ENCODE measurements around the gene MEFV.
"Not testable (repeated sequence)": the region's sequence is repeated elsewhere in the genome, so short reads cannot be mapped to it uniquely, and the experiment has no call there.

The MEFV gene

DNA sequence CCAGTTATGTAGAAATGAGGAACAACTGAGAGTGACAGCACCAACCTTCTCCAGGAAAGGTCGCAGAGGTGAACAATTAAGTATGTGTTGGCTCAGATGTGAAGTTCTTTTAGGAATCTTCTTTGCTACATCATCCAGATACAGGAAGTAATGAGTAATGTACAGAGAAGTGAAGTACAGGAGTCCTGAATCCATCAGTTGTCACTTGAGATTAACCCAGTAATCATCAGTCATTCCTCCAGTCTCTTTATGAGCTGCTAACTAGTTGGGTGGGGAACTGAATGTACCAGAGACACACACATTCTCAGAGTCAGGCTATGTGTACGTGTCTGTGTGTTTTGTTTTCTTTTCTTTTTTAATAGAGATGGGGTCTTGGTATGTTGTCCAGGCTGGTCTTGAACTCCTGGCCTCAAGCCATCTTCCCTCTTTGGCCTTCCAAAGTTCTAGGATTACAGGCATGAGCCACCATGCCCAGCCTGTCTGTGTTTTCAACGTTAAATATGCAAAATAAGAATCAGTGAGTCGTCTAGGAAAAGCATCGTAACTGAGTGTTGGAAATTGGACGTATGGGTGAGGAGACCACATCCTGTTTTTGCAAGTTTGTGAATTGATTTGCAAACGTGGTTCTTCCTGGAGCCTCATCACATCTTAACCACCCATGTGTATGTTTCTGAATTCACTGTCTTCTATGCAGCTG lies 41.4 kb downstream of the MEFV start:
- DNase-seq (ENCODE audit: low read depth) = no peak

DNA sequence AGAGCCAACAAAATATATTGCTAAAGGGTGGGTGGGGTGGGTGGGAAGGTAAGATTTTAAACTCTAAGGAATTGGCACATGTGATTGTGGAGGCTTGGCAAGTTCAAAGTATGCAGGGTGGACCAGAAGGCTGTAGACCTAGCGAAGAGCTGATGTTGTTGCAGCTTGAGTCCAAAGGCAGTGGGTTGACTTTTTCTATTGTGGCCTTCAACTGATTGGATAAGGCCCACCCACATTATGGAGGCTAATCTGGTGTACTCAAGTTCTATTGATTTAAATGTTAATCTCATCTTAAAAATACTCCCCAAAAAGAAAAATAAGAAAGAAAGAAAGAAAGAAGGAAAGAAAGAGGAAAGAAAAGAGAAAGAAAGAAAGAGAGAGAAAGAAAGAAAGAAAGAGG lies 43.9 kb downstream of the MEFV start:
- no peak for DNase-seq (ENCODE audit: low read depth)
- Histone ChIP-seq H3K27me3 (replicated peaks; ENCODE audit: control insufficient read depth, insufficient read depth, low read length) (no peaks in the 10 kb centered on the region), H3K4me1 (ENCODE audit: control insufficient read depth, insufficient read depth, low read length) (no peaks in the 10 kb centered on the region), H3K9ac (ENCODE audit: low read length) (no peak overlapping the region), H3K4me3 (ENCODE audit: low read length) (no peak overlapping the region), H3K9me3 (ENCODE audit: control insufficient read depth, low read length) (peaks cover under 1% of the 10 kb centered on the region), H3K36me3 (ENCODE audit: control insufficient read depth, insufficient read depth, low read length, severe bottlenecking) (no peaks in the 10 kb centered on the region)

More for the DNA sequence above, 41.4 kb downstream of the MEFV start:
- H3K9ac ChIP-seq (ENCODE audit: low read length) = no peak overlapping the region
- H3K4me3 ChIP-seq (ENCODE audit: low read length) = no peak overlapping the region
- no peaks in the 10 kb centered on the region for H3K4me1 ChIP-seq (ENCODE audit: control insufficient read depth, insufficient read depth, low read length)
- H3K36me3 ChIP-seq (ENCODE audit: control insufficient read depth, insufficient read depth, low read length, severe bottlenecking) = no peaks in the 10 kb centered on the region
- H3K9me3 ChIP-seq (ENCODE audit: control insufficient read depth, low read length) = peaks cover 4% of the 10 kb centered on the region
- no peaks in the 10 kb centered on the region for H3K27me3 ChIP-seq (replicated peaks; ENCODE audit: control insufficient read depth, insufficient read depth, low read length)

DNA sequence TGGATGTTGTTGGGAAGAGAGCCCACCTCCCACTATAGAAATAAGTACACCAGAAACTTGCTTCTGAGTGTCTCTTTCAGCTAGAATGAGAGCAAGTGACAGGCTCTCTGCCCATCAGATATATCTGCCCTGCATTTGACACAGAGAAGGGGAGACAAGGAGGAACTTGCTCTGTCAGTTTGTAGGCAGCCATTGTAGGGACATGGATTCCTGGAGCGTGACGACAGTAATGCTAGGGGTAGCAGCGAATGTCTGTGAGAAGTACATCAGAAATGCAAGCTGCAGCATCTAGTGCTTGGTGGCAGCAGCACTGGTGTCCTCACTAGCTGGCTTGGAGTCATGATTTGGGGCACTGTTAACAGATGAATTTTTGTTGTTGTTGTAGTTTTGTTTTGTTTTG lies 44.4 kb downstream of the MEFV start:
- DNase-seq (ENCODE audit: low read depth) = no peak
- no peak overlapping the region for H3K4me3 ChIP-seq (ENCODE audit: low read length)
- no peaks in the 10 kb centered on the region for H3K36me3 ChIP-seq (ENCODE audit: control insufficient read depth, insufficient read depth, low read length, severe bottlenecking)
- no peak overlapping the region for H3K9ac ChIP-seq (ENCODE audit: low read length)
- no peaks in the 10 kb centered on the region for H3K27me3 ChIP-seq (replicated peaks; ENCODE audit: control insufficient read depth, insufficient read depth, low read length)
- H3K9me3 ChIP-seq (ENCODE audit: control insufficient read depth, low read length) = no peaks in the 10 kb centered on the region
- no peaks in the 10 kb centered on the region for H3K4me1 ChIP-seq (ENCODE audit: control insufficient read depth, insufficient read depth, low read length)

DNA sequence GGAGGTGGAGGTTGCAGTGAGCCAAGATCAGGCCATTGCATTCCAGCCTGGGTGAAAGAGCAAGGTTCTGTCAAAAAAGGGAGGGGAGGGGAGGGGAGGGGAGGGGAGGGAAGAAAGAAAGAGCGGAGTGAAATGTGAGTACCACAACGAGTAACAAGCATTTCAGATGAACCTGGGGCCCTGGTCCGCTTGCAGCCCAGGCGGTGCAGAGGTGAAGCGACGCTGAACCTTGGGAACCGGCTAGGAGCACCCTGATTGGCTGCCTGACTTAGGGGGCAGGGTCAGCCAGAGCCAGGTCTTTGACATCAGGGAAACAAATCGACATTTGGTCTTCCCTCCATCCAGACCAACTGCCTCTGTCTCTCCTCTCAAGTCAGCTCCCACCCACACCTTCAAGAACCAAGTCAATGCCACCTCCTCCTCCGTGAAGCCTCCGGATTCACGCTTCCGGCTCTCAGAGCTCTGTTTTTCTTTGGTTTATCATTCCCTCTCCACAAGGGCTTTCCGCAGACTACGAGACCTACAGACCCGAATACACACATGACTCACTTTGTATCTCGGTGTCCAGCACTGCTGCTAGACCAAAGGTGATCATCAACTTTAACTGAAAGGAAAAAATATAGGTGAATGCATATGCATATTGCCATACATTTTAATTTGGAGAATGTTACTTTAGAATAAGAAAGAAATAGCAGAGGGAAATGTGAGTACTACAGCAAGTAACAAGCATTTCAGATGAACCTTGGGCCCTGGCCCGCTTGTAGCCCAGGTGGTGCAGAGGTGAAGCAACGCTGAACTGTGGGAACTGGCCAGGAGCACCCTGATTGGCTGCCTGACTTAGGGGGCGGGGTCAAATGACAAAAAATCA lies 49.1 kb downstream of the MEFV start:
- peaks cover 10% of the 10 kb centered on the region for H3K9me3 ChIP-seq (ENCODE audit: control insufficient read depth, low read length)
- no peaks in the 10 kb centered on the region for H3K27me3 ChIP-seq (replicated peaks; ENCODE audit: control insufficient read depth, insufficient read depth, low read length)
- H3K9ac ChIP-seq (ENCODE audit: low read length) = no peak overlapping the region
- no peaks in the 10 kb centered on the region for H3K36me3 ChIP-seq (ENCODE audit: control insufficient read depth, insufficient read depth, low read length, severe bottlenecking)
- DNase-seq (ENCODE audit: low read depth) = no peak
- no peak overlapping the region for H3K4me3 ChIP-seq (ENCODE audit: low read length)
- H3K4me1 ChIP-seq (ENCODE audit: control insufficient read depth, insufficient read depth, low read length) = no peaks in the 10 kb centered on the region

DNA sequence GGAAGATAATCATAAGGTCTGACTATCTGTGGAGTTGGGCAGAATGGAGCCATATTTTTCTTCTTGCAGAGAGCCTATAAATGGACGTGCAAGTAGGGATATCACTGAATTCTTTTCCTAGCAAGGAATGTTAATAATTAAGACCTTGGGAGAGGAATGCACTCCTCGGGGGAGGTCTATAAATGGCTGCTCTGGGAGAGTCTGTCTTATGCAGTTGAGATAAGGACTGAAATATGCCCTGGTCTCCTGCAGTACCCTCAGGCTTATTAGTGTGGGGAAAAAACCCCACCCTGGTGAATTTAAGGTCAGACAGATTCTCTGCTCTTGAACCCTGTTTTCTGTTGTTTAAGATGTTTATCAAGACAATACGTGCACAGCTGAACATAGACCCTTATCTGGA lies 50.5 kb downstream of the MEFV start:
- not testable (repeated sequence) for H3K4me3 ChIP-seq (ENCODE audit: low read length); H3K9ac ChIP-seq (ENCODE audit: low read length); H3K36me3 ChIP-seq (ENCODE audit: control insufficient read depth, insufficient read depth, low read length, severe bottlenecking); DNase-seq (ENCODE audit: low read depth); H3K4me1 ChIP-seq (ENCODE audit: control insufficient read depth, insufficient read depth, low read length); H3K27me3 ChIP-seq (replicated peaks; ENCODE audit: control insufficient read depth, insufficient read depth, low read length)
- peaks cover 12% of the 10 kb centered on the region for H3K9me3 ChIP-seq (ENCODE audit: control insufficient read depth, low read length)

DNA sequence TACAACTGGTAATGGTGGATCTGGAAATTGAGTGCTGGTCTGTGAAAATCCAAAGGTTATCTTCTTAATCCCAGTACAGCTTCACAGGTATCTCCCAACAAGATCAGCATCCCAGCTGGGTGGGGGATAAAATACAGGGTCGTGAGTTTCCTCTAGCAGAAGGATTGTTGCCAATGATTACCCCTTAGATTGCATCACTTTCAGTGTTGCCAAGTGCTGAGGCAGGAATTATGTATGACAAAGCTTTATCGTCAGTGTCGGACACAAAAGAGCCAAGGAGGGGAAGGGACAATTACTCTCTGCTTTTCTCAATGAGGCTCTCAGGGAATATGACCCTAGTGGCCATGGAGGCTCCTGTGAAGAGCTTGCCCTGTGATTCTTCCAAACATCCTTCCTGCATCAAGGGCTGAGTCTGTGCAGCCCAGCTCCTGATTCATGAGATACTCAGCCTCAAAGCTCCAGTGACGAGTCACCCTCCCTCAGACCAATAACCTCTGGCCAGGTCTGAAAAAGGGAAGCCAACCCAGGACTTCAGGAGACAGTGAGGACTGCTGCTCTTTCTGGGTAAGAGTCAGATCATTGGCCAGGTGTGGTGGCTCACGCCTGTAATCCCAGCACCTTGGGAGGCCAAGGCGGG lies 53.4 kb downstream of the MEFV start:
- no peak for DNase-seq (ENCODE audit: low read depth)
- Histone ChIP-seq H3K4me3 (ENCODE audit: low read length) (no peak overlapping the region), H3K4me1 (ENCODE audit: control insufficient read depth, insufficient read depth, low read length) (no peaks in the 10 kb centered on the region), H3K9ac (ENCODE audit: low read length) (no peak overlapping the region), H3K36me3 (ENCODE audit: control insufficient read depth, insufficient read depth, low read length, severe bottlenecking) (no peaks in the 10 kb centered on the region), H3K27me3 (replicated peaks; ENCODE audit: control insufficient read depth, insufficient read depth, low read length) (peaks cover 15% of the 10 kb centered on the region), H3K9me3 (ENCODE audit: control insufficient read depth, low read length) (peaks cover 17% of the 10 kb centered on the region)

DNA sequence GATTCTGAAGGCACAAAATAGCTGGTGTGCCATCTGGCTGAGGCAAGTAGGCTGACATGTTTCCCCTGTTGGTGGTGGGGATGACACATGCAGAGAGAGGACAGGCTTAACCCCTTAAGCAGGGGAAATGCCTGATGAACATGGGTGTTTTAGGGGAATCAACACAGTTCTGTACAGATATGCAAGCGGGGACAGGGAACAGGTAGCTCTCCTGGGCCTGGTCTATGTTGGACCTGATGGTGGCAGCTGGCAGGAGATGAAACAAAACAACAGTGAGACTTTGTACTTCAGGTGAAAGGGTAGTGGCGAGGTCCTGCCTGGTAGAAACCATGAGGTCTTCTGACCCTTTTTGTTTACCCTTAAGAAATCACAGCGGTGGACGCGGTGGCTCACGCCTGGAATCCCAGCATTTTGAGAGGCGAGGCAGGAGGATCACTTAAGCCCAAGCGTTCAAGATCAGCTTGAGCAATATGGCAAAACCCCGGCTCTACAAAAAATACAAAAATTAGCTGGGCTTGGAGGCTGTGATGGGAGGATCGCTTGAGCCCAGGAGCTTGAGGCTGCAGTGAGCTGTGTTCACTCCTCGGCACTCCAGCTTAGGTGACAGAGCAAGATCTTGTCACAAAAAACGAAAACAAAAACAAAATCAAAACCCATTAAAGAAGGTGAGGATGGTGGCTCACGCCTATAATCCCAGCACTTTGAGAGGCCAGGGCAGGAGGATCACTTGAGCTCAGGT lies 57.9 kb downstream of the MEFV start:
- H3K9ac ChIP-seq (ENCODE audit: low read length) = no peak overlapping the region
- no peak overlapping the region for H3K4me3 ChIP-seq (ENCODE audit: low read length)
- no peak for DNase-seq (ENCODE audit: low read depth)
- no peaks in the 10 kb centered on the region for H3K36me3 ChIP-seq (ENCODE audit: control insufficient read depth, insufficient read depth, low read length, severe bottlenecking)
- peaks cover 10% of the 10 kb centered on the region for H3K4me1 ChIP-seq (ENCODE audit: control insufficient read depth, insufficient read depth, low read length)
- peaks cover 7% of the 10 kb centered on the region for H3K9me3 ChIP-seq (ENCODE audit: control insufficient read depth, low read length)
- peaks cover 22% of the 10 kb centered on the region for H3K27me3 ChIP-seq (replicated peaks; ENCODE audit: control insufficient read depth, insufficient read depth, low read length)

DNA sequence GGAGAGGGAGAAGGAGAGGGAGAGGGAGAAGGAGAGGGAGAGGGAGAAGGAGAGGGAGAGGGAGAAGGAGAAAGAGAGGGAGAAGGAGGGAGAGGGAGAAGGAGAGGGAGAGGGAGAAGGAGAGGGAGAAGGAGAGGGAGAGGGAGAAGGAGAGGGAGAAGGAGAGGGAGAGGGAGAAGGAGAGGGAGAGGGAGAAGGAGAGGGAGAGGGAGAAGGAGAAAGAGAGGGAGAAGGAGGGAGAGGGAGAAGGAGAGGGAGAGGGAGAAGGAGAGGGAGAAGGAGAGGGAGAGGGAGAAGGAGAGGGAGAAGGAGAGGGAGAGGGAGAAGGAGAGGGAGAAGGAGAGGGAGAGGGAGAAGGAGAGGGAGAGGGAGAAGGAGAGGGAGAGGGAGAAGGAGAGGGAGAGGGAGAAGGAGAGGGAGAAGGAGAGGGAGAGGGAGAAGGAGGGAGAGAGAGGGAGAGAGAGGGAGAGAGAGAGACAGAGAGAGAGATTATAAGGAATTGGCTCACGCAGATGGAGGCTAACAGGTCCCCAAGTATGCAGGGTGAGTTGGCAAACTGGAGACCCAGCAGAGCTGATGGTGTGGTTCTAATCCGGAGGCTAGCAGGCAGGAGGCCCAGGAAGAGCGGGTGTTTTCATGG lies 58.6 kb downstream of the MEFV start:
- peaks cover 26% of the 10 kb centered on the region for H3K27me3 ChIP-seq (replicated peaks; ENCODE audit: control insufficient read depth, insufficient read depth, low read length)
- H3K36me3 ChIP-seq (ENCODE audit: control insufficient read depth, insufficient read depth, low read length, severe bottlenecking); H3K4me1 ChIP-seq (ENCODE audit: control insufficient read depth, insufficient read depth, low read length): not testable (repeated sequence)

DNA sequence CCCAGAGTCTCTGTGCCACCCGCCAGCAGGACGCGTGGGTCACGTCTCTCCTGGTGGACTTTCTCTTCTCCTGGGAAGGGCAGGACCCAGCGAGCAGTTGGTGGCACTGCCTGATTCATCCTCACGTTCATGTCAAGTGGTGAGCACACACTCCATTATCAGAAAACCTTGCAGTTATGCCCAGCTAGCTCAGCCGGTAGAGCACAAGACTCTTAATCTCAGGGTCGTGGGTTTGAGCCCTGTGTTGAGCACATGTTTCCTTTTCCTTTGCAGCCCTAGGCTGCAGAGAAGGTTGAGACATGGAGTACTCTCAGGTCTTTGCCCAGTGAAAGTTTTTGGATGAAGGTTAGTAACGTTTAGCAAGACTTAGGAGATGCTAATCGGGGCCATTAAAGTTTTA lies 60.5 kb downstream of the MEFV start:
- Histone ChIP-seq H3K27me3 (replicated peaks; ENCODE audit: control insufficient read depth, insufficient read depth, low read length) (peaks cover 26% of the 10 kb centered on the region), H3K36me3 (ENCODE audit: control insufficient read depth, insufficient read depth, low read length, severe bottlenecking) (no peaks in the 10 kb centered on the region), H3K9ac (ENCODE audit: low read length) (no peak overlapping the region), H3K9me3 (ENCODE audit: control insufficient read depth, low read length) (peaks cover 6% of the 10 kb centered on the region), H3K4me3 (ENCODE audit: low read length) (no peak overlapping the region), H3K4me1 (ENCODE audit: control insufficient read depth, insufficient read depth, low read length) (peaks cover 12% of the 10 kb centered on the region)
- no peak for DNase-seq (ENCODE audit: low read depth)

More for the DNA sequence above, 58.6 kb downstream of the MEFV start:
- DNase-seq (ENCODE audit: low read depth); H3K9ac ChIP-seq (ENCODE audit: low read length); H3K4me3 ChIP-seq (ENCODE audit: low read length); H3K9me3 ChIP-seq (ENCODE audit: control insufficient read depth, low read length): not testable (repeated sequence)

DNA sequence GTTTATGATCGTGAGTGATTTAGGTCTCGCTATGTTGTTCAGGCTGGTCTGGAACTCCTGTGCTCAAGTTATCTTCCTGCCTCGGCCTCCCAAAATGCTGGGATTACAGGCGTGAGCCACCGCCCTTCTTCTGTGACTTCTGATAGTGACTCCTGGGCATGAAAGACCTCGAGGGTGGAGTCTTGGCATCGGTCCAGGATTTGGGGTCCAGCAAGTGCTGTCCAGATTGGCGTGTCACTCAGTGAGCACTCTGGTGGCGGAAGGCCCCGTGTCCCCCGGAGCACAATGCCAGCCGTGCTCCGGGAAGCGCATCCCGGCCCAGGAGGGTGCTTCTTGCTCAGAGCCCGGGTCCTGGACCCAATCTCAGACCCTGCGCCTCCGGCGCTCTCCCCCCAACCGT lies 61.6 kb downstream of the MEFV start:
- Histone ChIP-seq H3K27me3 (replicated peaks; ENCODE audit: control insufficient read depth, insufficient read depth, low read length) (peaks cover 19% of the 10 kb centered on the region), H3K9me3 (ENCODE audit: control insufficient read depth, low read length) (no peaks in the 10 kb centered on the region), H3K4me1 (ENCODE audit: control insufficient read depth, insufficient read depth, low read length) (peaks cover 20% of the 10 kb centered on the region), H3K4me3 (ENCODE audit: low read length) (no peak overlapping the region), H3K9ac (ENCODE audit: low read length) (no peak overlapping the region), H3K36me3 (ENCODE audit: control insufficient read depth, insufficient read depth, low read length, severe bottlenecking) (no peaks in the 10 kb centered on the region)
- no peak for DNase-seq (ENCODE audit: low read depth)

All from adipocyte (in vitro differentiated cells).